GM18508 (cell line): Measurements from ENCODE around the gene KCNIP3.

ENCODE experiments used
- ATAC-seq: cut with Tn5 transposase; IDR thresholded peaks from one replicate; pipeline ENCODE4 v1.9.1; 2021; ENCODE audit warnings: moderate number of reproducible peaks; ENCODE audit not compliant: insufficient read depth, unreplicated experiment

KCNIP3 gene

DNA sequence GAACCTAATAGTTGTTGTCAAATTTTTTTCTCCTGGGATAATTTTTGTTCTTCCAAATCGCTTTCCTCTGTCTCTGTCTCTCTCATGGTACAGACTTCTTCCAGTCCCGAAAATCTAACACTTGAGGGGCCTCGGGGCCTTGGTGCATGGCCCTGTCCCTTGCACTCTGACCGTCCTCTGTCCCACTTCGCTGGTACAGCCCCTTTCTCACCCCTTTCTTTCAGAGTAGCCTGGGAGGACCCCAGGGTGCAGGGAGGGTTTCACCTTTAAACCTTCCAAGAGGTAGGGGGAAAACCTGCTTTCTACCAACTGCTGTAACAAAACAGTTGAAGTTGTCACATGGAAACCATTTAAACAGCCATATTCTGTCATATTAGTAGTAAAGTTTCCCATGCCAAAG, 83.1 kb downstream of the KCNIP3 start:
- no peak for ATAC-seq

DNA sequence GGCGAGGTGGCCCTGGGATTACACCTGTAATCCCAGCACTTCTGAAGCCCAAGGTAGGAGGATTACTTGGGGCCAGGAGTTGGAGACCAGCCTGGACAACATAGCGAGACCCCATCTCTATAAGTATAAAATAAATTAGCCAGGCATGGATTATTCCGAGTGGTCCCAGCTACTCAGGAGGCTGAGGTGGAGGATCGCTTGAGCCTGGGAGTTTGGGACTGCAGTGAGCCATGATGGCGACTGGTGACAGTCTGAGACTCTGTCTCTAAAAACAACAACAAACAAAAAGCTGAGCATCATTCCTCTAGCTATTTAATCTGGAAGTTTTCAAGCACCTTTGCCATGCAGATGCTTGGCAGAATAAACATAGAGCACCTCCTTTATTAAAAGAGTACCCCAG, 83.6 kb downstream of the KCNIP3 start:
- ATAC-seq, result no peak

DNA sequence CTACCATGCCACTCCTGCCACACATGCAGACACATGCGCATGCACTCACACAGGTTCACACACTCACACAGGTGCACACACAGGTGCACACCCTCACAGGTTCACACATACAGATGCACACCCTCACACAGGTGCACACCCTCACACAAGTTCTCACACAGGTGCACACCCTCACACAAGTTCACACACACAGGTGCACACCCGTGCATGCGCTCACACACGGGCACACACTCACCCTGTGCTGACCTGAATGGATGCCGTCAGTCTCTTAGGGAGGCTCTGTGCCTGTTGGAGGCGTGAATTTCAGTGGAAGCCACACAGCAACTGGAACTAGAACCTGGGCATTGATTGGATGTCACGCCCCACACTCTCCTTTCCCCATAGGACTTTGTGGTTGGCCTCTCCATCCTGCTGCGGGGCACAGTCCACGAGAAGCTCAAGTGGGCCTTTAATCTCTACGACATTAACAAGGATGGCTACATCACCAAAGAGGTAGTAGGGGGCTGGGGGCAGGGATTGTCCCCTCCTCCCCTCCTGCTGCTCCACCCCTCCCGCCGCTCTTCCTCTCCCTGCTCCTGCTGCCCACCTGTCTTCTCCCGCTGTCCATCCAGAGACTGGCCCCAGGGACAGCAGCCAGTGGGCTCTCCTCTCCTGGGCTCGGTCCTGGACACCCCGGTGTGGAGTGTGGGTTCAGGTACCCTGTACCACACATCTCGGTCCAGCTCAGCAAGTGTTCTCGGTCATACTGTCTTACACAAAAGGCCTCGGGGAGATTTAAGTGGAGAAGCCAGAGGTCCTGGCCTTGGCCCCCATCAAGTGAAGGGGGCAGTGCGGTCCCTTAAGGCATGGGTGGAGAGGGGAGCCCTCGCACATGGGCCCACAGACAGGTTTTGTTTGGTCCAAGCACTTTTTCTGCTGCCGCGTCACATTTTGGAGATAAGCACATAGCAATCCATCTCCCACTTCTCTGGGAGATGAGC, 84.4 kb downstream of the KCNIP3 start:
- ATAC-seq, result no peak

DNA sequence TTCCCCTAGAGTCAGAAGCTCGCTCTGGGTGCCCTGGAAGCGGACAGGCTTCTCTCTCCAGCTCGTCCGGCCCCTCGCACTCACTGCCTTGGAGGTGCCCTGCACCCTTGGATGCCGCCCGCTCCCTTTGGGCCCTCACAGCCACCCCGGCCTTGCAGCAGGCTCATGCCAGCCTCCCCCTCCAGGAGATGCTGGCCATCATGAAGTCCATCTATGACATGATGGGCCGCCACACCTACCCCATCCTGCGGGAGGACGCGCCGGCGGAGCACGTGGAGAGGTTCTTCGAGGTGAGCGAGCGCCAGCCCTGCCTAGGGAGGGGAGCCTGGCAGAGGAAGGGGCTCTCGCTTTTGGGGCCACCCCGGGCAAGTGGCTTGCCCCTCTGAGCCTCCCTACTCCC, 85.0 kb downstream of the KCNIP3 start:
- ATAC-seq, result no peak

DNA sequence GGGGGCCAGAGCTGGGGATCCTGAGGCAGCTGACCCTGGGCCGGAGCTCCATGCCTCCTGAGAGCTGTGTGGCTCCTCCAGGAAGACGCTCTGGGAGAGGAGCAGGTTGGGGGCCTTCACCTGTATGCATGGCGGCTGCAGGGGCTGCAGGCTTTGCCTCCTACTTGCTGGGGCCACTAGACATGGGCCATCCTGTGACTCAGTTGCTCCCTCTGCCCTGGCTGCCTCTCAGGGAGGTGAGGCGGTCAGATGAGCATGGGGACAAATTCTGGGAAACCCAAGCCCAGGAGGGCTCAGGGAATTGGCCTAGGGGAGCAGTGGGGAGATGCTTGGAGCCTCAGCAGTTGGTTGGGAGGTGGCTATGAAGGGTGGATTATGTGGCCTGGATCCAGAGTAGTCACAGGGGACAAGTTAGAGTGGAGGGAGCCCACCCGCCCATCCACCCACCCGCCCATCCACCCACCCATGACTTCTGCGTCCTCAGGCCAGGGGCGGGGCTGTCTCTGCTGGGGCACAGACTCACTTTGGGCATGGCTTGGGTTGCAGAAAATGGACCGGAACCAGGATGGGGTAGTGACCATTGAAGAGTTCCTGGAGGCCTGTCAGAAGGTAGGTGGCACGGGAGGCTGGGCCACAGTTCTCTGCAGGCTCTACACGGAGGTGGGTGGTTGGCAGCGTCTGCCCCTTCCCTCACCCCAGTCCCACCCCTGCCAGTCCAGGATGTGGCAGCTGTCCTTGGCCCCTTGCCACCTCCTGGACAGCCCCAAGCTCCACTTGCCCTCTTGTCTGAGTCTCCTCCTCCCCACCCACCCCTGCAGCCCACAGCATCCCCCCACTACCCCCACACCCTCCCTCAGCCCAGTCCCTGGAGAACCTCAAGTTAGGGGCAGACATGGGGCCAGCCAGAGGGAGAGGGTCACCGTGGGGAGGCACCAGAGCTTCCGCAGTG, 85.8 kb downstream of the KCNIP3 start:
- ATAC-seq, result no peak

DNA sequence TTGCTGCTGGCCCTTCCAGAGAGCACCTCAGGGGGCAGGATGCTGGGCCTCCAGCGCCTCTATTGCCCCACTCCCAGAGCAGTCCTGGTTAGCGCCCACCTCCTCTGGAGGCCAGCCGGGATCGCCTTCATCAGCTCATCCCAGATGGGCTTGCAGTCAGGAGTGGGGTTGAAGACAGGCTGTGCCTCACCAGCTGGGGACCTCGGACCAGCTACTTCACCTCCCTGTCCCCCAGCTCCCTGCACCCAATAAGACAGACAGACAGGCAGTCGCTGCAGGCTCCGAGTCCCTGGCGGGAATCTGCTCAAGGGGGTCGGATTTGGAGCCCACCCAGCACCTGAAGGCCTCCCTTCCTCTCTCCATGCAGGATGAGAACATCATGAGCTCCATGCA, 86.5 kb downstream of the KCNIP3 start:
- ATAC-seq, result no peak

DNA sequence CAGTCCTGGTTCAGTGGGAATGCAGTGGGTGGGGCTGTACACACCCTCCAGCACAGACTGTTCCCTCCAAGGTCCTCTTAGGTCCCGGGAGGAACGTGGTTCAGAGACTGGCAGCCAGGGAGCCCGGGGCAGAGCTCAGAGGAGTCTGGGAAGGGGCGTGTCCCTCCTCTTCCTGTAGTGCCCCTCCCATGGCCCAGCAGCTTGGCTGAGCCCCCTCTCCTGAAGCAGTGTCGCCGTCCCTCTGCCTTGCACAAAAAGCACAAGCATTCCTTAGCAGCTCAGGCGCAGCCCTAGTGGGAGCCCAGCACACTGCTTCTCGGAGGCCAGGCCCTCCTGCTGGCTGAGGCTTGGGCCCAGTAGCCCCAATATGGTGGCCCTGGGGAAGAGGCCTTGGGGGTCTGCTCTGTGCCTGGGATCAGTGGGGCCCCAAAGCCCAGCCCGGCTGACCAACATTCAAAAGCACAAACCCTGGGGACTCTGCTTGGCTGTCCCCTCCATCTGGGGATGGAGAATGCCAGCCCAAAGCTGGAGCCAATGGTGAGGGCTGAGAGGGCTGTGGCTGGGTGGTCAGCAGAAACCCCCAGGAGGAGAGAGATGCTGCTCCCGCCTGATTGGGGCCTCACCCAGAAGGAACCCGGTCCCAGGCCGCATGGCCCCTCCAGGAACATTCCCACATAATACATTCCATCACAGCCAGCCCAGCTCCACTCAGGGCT, 87.9 kb downstream of the KCNIP3 start:
- no peak for ATAC-seq

DNA sequence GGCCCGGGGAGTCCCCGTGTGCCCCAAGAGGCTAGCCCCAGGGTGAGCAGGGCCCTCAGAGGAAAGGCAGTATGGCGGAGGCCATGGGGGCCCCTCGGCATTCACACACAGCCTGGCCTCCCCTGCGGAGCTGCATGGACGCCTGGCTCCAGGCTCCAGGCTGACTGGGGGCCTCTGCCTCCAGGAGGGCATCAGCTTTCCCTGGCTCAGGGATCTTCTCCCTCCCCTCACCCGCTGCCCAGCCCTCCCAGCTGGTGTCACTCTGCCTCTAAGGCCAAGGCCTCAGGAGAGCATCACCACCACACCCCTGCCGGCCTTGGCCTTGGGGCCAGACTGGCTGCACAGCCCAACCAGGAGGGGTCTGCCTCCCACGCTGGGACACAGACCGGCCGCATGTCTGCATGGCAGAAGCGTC, 88.4 kb downstream of the KCNIP3 start:
- ATAC-seq, result no peak

DNA sequence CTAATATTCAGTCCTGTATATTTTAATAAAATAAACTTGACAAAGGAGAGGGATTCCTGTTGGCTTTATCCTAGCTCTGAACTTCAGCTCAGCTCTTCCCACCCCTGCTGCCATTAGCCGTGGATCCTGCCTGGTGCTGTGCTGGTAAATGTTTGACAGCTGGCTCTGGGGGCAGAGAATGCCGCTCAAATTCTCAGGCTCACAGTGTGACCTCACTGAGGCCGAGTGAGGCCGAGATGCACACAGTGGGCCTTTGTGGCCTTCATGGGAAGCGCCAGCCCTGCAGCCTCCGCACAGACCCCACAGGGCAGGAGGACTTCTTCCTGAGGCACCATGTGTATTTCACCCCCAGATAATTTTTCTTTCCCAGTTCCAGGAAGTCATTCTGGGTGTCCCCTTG, 88.9 kb downstream of the KCNIP3 start:
- no peak for ATAC-seq

DNA sequence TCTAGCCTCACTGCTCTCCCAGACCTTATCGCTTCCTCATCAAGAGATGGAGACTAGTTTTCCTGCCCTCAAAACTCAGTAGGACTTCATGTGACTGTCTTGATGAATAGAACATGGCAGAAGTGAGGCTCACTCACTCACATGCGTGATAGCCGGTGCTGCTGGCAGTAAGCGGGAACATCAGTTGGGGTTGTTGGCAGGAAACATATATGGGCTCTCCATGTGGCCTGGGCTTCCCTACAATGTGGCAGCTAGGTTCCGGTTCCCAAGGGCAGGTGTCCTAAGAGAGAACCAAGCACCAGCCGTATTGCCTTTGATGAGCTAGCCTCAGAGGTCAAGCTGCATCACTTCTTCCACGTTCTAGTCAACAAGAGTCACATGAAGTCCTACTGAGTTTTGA, 90.2 kb downstream of the KCNIP3 start:
- ATAC-seq, result no peak

DNA sequence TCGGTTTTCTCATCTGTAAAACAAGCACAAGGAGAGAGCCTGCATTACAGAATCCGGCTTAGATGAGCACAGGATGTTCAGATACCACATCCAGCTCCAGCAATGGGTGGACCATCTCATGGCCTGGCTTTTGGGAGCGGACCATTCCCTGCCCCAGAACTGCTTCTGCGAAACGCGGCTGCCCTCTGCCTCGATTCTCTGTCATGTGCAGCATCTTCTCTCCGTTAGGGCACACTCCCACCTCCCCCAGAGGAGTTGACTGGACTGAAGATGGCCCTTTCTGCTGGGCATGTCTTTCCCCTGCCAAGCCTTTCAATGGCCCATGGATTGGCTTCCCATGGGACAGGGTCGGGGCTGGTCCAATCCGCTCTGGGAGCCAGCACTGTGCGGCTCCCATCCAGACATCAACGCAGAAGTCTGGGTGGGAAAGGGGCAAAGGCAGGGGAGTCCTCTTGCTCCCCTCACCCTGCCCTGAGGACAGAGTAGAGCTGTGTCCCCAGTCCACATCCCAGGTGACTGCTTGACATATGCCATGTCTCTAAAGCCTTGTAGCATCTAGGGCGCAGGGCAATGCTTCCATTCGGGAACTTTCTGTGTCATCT, 91.0 kb downstream of the KCNIP3 start:
- ATAC-seq, result no peak

DNA sequence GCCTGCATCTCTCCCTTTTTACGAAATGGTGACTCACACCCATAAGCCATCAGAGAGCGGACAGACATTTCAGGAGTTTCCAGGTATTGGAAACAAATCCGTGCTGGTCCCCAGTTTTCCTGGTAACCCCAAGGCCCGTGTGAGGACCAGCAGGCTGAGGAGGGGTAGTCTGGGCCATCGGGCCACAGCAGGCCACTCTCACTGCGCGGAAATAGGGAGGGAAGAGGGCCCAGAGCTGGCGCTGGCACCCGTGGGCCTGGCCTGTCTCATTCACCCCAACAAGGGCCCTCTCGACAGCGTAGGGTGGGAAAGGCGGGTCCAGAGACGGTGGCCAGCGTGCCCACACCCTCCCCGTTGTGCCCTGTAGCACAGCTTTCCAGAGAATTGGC, 91.7 kb downstream of the KCNIP3 start:
- ATAC-seq, result no peak

DNA sequence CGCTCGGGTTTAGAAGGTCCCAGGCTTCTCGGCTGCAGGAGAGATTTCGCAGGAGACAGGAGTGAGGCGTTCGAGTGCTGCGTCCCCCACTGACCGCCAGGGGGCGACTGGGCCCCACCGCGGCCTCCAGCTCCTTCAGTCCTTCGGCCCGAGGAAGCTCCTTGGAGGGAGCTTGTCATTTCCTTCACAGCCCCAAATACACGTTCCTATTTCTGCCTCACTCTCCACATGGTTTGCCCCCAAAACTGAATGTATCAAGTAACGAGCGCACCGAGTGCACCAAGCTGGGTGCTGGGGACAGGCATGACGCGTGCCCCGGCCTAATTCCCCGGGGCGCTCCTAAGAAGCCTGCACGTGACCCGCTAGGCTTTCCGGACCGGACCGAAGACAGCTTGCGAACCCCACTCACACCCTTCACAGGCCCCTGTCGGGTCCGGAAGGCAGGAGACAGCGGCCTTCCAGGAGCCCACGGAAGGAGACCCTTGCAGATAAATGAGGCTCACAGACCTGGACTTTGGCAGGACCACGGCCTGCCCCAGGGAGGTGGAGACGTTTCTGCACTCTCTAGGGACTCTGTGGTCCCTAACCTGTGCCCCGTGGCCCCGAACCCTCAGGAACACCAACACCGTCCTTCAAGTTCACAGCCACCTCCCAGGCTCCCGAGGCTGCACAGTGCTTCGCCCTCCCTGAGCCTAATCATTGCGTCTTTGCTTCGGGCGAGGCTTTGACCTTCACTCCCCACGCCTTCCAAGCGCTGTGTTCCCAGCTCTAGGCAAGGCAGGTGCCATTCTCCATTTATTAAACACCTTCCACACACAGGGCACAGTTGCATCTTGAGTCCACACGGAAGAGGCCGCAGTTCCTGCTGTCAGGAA, 92.3 kb downstream of the KCNIP3 start:
- no peak for ATAC-seq

DNA sequence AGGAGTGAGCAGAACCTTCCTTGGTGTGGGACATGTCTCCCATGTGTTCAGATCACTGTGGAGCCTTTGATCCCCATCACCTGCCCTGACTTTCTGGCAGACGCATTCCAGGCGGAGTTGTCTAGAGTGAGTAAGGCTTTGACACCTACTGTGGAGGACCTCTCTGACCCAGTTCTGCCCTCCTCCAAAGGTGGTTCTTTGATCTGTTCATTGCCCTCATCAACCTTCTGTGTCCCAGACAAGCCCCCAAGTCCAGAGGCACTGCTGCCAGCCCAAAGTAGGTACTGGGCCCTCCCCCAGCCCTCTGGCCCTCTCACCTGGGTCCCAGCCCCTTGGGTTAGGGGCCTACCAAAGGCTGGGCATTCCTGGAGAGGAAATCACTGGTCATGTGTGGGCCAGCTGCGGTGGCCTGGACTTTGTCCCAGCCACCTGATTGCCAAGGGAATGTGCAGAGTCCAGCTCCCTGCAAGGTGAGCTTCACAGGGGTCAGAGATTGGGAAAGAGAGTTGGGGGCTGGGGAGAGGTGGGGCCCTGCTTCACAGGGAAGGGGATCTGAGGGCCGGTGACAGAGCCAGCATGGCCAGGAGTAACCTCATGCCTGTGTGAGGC, 93.2 kb downstream of the KCNIP3 start:
- no peak for ATAC-seq

DNA sequence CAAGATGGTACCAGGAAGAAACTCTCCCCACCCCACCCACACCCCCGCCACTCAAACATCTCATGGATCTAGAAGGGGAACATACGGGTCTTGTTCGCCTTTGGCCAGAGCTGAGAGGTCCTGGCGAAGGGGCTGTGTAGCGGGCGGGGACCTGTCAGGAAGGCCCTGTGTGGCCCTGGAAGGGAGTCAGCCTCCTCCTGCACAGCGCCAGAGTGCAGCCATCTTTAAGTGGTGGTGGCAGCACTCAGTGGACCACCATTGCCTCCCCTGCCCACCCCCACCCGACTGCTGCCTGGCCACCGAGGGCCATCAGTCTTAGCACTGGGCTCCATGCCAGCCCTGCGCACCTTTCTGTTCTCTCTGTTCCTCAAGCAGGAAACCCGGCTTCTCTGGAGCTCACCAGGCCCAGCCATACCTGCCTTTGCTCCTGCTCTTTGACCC, 93.8 kb downstream of the KCNIP3 start:
- ATAC-seq, result no peak

DNA sequence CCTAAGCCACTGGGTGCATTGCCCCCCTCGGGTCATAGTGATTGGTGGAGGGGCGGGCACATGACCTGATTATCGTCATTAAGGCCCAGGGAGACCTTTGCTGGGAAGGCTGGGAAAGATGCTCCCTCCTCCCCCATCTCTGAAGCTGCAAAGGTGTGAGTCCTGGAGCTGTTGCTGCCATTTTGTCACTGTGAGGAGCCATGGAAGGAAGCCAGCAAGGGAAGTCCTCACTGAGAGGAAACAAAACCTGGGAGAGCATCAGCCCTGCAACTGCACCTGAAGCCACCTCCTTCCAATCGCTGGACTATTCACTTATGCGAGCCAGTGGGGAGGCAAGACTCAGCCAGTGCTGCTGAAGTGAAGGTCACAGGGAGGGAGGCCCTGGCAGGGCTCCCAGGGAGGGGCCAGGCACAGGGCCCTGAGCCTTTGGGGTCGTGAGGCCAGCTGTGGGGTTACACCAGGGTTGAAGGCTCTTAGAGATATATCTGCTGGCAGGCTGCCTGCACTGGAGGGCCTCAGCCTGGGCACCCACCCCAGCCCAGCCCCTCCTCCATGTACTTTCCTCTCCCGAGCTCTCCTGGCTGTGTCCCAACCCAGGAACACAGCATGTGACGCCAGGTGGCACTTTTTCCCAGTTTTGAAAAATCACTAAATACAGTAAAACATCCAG, 94.6 kb downstream of the KCNIP3 start:
- ATAC-seq, result no peak

DNA sequence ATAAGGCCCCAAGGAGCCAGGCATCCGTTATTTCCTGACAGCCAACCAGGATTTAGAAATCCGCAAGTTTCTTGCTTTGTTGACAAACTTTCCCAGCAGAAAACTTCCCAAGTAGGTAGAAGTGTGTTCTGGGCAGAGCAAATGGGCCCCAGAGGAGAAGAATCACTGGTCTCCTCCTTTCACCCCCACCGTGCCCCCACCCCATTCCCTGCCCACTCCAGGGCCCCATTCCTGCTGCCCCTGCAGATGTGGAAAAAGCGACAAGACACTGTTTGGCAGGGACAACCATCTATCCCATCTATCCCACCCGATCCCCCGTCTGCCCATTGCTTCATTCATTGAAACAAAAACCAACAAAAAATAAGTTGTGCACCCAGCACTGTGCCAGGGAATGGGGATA, 95.2 kb downstream of the KCNIP3 start:
- no peak for ATAC-seq
